ENCODE measurements around the gene RIMKLA. TPM values are rescaled to one million over a fixed set of nuclear protein-coding genes. Genes with fewer than 3 reads are reported as not detected.
A peak's percentile ranks its signal among the peaks of the same experiment; 100 is the strongest.

Gene RIMKLA
- total RNA-seq, 1 donor from 2014 or later: 0.27 TPM

DNA sequence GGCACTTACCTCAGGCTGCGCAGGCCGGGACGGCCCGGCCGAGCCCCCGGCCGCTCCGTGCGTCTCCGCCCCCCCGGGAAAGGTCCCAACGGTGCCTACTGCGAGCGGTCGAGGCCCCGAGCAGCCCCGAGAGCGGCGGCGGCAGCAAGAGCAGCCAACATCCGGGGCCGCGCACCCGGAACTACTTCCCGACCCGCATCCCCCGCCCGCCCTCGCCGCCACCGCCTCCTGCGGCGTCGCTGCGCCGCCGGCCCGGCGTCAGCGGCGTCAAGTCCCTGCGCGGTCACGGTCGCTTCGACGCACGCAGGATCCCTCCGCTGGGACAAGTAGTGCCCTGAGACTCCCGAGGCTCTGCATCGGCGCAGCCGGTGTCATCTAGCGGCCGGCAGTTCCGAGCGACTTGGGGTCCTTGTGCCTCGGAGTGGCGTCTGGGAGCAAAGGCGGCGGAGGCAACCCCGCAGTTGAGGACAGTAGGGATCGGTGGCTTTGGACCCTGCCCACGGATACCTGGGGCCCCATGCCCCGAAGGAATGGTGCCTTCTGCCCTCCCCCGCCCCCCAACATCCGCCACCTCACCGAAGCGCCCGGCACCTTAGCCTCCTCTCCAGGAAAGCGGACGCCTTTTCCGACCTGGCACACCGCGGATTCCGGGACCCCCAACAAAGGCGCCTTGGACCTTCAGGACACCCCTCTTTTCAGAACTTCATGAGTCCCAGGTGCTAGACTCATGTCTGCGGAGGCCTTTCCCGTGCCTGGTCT lies 45.4 kb upstream of the RIMKLA start, which contains the start of gene FOXJ3:
Gene FOXJ3 (minus strand): TSS at position 186 of the 759 bp plus-strand sequence. CDS start 24,142 bp downstream, outside the sequence.
- Mint-ChIP-seq H3K36me3 (ENCODE audit: low read depth) (no peaks in the 10 kb centered on the region), H3K4me1 (ENCODE audit: low read depth) (peaks cover 30% of the 10 kb centered on the region), H3K27me3 (ENCODE audit: low read depth) (no peaks in the 10 kb centered on the region), H3K9me3 (ENCODE audit: low read depth) (no peaks in the 10 kb centered on the region), H3K27ac (ENCODE audit: unreplicated experiment) (peak within 1 kb of the TSS; percentile 90), H3K4me3 (ENCODE audit: unreplicated experiment) (peak within 1 kb of the TSS; percentile 86)
- TF ChIP-seq, protein P1, sequence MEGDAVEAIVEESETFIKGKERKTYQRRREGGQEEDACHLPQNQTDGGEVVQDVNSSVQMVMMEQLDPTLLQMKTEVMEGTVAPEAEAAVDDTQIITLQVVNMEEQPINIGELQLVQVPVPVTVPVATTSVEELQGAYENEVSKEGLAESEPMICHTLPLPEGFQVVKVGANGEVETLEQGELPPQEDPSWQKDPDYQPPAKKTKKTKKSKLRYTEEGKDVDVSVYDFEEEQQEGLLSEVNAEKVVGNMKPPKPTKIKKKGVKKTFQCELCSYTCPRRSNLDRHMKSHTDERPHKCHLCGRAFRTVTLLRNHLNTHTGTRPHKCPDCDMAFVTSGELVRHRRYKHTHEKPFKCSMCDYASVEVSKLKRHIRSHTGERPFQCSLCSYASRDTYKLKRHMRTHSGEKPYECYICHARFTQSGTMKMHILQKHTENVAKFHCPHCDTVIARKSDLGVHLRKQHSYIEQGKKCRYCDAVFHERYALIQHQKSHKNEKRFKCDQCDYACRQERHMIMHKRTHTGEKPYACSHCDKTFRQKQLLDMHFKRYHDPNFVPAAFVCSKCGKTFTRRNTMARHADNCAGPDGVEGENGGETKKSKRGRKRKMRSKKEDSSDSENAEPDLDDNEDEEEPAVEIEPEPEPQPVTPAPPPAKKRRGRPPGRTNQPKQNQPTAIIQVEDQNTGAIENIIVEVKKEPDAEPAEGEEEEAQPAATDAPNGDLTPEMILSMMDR (IDR thresholded peaks at IDR 0.05): no peak
- DNase-seq (ENCODE audit: low spot score): peak; percentile 96

DNA sequence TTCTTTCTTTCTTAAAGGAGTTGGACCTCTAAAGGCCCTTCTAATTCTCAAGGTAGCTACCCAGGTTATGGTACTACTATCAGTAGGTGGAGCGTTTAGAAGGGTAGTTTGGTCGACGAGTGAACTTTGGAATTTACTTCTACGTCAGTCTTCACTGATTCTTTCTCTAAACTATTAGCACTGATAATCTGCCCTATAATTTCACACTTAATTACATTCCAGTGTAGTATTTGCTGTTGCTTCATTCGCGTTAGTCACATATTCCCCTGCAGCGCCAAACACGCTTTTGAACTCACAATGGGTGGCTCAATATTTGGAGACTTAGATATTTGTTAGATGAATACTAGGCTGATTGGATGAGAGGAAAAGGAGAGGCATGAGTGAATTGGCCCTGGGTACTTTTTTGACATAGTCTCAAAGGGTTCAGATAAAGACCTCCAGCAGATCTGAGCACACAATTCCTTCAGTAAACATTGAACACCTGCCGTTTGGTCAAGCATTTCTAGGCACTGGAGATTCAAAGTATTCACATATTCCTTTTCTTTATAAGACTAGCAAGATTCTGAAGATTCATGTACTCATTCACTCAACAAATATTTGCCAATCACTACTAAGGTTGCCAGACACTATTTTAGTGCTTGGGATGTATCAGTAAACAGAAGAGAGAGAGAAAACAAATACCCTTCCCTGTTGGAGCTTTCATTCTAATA lies 44.6 kb upstream of the RIMKLA start:
- Mint-ChIP-seq H3K9me3 (ENCODE audit: low read depth) (no peaks in the 10 kb centered on the region), H3K36me3 (ENCODE audit: low read depth) (no peaks in the 10 kb centered on the region), H3K27ac (ENCODE audit: unreplicated experiment) (peak overlapping the region; percentile 88), H3K27me3 (ENCODE audit: low read depth) (no peaks in the 10 kb centered on the region), H3K4me3 (ENCODE audit: unreplicated experiment) (peak overlapping the region; percentile 85), H3K4me1 (ENCODE audit: low read depth) (peaks cover 30% of the 10 kb centered on the region)
- TF ChIP-seq, protein P1 (IDR thresholded peaks at IDR 0.05): no peak
- no peak for DNase-seq (ENCODE audit: low spot score)

DNA sequence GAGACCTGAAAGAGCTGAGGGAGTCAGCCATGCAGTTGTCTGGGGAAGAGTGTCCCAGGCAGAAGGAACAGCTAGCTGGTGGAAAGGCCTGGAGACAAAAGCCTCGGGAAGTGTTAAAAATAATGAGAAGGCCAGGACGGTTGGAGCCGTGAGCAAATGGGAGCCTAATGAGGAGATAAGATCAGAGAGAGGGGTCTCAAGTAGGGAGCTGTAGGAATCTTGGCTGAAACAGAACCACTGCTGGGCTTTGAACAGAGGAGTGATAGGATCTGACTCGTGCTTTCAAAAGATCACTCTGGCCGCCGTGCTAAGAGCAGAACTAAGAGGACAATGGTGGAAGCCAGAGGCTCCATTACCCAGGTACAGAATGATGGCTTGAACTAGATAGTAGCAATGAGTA lies 43.6 kb upstream of the RIMKLA start:
- Mint-ChIP-seq H3K27me3 (ENCODE audit: low read depth) (no peaks in the 10 kb centered on the region), H3K27ac (ENCODE audit: unreplicated experiment) (no peak overlapping the region), H3K4me3 (ENCODE audit: unreplicated experiment) (no peak overlapping the region), H3K9me3 (ENCODE audit: low read depth) (no peaks in the 10 kb centered on the region), H3K36me3 (ENCODE audit: low read depth) (no peaks in the 10 kb centered on the region), H3K4me1 (ENCODE audit: low read depth) (peaks cover 28% of the 10 kb centered on the region)
- TF ChIP-seq, protein P1 (IDR thresholded peaks at IDR 0.05): no peak
- no peak for DNase-seq (ENCODE audit: low spot score)

DNA sequence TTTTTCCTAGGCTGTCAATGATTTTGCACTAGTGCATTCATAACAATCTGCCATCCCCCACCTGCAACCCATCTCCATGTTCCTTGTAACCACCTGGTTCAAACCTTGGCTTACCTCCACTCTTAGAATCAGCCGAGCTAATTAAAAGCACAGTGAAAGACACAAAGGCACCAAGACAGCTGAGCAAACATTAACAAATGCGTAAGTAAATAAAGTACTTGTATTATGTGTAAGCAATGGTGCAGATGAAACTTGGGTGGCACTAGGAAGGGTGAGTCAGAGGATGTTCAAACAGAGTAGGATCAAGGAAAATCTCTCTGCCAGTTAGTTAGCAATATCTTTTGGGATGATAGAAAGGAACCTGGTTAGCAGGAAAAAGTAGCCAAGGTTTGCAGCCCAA lies 40.5 kb upstream of the RIMKLA start:
- H3K27me3 Mint-ChIP-seq (ENCODE audit: low read depth): peaks cover 1% of the 10 kb centered on the region
- H3K36me3 Mint-ChIP-seq (ENCODE audit: low read depth): no peaks in the 10 kb centered on the region
- no peaks in the 10 kb centered on the region for H3K9me3 Mint-ChIP-seq (ENCODE audit: low read depth)
- H3K4me1 Mint-ChIP-seq (ENCODE audit: low read depth): peaks cover 8% of the 10 kb centered on the region
- H3K27ac Mint-ChIP-seq (ENCODE audit: unreplicated experiment): no peak overlapping the region
- no peak for DNase-seq (ENCODE audit: low spot score)
- TF ChIP-seq, protein P1 (IDR thresholded peaks at IDR 0.05): no peak
- no peak overlapping the region for H3K4me3 Mint-ChIP-seq (ENCODE audit: unreplicated experiment)

DNA sequence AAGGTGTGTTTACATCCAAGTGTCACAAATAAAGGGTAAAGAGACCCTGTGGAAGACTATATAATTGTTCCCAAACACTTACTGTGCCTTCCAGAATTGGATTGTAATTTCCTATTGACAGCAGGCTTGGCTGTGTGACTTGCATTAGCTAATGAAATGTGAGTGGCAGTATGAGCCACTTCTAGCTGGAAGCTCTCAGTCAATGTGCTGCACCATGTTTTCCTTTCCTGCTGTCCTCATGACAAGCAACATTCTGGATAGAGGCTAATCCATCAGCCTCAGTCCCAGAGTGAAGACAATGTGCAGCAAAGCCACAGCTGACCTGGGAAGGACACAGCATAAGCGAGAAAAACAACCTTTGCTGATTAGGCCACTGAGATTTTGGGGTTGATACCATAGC lies 39.7 kb upstream of the RIMKLA start:
- no peak for DNase-seq (ENCODE audit: low spot score)
- Mint-ChIP-seq H3K27ac (ENCODE audit: unreplicated experiment) (no peak overlapping the region), H3K27me3 (ENCODE audit: low read depth) (peaks cover 6% of the 10 kb centered on the region), H3K9me3 (ENCODE audit: low read depth) (no peaks in the 10 kb centered on the region), H3K4me1 (ENCODE audit: low read depth) (peaks cover 5% of the 10 kb centered on the region), H3K36me3 (ENCODE audit: low read depth) (no peaks in the 10 kb centered on the region), H3K4me3 (ENCODE audit: unreplicated experiment) (no peak overlapping the region)
- TF ChIP-seq, protein P1 (IDR thresholded peaks at IDR 0.05): no peak

Data from chondrocyte (in vitro differentiated cells).